GM12801 (cell line): ENCODE data around the gene ABHD14A.

Experiments
- TF ChIP-seq, protein P1 (sequence below): IDR thresholded peaks from one replicate; pipeline ENCODE4 v1.5.1; 2011; ENCODE audit warnings: control low read depth; ENCODE audit not compliant: insufficient read length; ENCODE audit errors: extremely low read depth

ABHD14A gene

DNA sequence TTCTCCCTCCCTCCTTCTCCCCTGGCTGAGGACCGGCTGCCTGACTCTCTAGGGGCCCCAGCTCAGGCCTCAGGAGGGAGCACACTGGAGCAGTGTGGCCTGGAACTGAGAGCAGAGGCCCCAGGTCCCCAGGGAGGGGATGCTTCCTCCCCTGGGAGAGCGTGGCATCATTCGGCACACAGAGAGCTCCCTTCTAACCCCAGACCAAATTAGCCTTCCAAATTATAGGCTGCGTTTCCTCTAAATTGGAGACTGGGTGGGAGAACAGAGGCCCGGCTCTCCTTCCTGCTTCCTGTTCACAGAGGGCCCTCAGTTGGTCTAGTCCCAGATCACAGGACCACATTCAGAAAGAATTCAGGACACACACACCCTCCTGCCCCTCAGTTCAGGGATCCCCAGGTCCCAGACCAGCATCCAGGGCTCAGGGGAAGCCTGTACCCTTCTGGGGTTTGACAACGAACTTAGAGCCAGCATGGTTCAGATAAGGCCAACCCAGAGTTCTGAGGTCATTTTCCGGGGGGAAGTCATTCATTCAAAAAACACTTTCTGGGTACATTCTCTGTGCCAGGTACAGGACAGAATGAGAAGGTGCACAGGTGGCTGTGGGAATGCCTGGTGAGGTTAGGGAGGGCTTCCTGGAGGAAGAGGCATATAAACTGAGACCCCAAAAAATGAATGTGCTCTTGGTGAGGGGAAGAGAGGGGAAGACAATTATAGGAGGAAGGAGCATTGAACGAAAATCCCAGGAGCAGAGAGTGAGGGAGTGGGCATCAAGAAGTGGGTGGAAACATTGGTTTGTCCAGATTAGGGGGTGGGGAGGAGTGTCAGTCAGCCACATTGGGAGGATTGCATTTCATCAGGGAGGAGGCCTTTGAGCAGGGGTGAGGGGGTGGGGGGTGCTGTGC, 49.2 kb downstream of the ABHD14A start:
- TF ChIP-seq, protein P1, sequence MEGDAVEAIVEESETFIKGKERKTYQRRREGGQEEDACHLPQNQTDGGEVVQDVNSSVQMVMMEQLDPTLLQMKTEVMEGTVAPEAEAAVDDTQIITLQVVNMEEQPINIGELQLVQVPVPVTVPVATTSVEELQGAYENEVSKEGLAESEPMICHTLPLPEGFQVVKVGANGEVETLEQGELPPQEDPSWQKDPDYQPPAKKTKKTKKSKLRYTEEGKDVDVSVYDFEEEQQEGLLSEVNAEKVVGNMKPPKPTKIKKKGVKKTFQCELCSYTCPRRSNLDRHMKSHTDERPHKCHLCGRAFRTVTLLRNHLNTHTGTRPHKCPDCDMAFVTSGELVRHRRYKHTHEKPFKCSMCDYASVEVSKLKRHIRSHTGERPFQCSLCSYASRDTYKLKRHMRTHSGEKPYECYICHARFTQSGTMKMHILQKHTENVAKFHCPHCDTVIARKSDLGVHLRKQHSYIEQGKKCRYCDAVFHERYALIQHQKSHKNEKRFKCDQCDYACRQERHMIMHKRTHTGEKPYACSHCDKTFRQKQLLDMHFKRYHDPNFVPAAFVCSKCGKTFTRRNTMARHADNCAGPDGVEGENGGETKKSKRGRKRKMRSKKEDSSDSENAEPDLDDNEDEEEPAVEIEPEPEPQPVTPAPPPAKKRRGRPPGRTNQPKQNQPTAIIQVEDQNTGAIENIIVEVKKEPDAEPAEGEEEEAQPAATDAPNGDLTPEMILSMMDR, result no peak

DNA sequence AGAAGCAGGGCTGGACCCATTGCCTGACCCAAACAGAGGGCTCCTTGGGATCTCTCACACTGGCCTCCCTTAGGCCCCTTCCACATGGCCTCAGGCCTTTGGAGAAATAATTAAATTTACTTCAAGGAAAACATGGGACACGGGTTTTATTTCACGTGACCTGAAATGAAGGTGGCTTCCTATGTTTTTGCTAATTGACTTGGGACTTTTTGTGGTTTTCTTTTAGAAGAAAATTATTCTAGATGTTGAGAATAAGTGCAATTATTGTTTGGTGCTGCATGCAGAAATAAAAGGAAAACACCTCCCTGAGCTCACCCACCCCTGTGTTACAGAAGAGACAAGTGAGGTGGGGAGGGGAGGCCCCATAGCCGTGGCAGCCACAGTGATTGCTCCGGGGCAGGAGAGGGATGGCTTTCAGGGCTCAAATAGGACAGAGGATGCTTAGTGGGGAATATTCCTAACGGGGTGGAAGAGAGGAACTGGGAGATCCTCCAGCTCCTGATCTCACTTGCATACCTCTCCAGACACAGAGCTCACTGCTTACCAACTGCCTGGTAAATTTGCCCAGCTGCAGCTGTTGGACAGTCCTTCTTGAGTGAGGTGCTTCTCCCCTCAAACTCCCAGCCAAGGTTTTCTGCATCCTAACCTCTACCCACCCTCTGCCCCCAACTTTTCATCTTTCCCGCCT, 50.0 kb downstream of the ABHD14A start:
- TF ChIP-seq, protein P1, result no peak

DNA sequence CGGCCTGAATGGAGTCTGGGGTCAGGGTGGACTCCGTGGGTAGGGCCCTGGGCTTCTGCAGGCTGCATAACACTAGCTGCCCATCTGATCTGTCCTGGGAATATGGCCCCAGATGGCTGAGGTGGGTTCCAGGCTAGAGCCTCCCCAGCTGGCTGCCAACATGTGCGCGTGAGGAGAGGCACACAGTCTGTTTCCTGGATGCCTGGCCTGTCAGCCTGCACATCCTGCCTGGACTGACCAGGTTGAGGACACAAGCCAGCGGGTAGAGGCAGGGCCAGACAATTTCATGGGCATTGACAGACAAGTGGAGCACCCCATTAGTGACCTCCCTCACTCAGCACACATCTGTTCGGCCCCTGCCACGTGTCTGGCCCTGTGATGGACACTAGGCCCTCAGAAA, 50.6 kb downstream of the ABHD14A start:
- TF ChIP-seq, protein P1, result no peak

DNA sequence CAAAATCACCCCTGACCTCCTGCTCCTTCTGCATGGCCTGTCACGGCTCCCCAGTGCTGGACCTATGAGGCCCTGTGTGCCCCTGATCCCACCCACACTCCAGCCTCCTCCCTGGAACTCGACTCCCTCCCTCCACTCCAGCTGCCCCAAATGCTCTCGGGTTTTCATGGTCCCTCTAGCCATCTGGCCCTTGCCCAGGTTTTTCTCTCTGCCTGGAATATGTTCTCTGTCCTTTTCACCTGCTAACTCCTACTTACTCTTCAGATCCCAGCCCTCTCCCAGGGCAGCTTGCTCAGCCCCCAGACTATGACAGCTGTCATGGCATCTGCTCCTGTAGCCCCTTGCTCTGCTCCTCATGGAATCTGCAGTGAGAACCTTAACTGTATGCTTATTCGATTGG, 51.2 kb downstream of the ABHD14A start:
- TF ChIP-seq, protein P1, result no peak

DNA sequence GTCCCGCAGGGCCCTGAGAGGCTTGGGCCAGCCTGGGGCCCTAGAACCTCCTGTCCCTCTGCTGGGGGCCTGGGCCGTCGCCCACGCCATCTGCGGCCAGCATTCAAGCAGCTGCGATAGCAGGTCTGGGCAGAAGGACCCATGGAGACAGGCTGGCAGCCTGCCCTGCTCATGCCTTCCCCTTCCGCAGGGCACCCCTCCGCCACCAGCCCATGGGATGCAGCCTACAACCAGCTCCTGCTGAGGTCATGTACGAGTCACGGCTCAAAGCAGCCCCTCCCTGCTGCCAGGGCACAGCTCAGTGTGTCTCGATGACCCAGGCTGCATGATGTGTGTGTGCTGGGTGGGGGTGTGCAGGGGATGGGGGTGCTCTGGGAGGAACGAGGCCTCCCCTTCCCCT, 53.7 kb downstream of the ABHD14A start:
- TF ChIP-seq, protein P1, result no peak

DNA sequence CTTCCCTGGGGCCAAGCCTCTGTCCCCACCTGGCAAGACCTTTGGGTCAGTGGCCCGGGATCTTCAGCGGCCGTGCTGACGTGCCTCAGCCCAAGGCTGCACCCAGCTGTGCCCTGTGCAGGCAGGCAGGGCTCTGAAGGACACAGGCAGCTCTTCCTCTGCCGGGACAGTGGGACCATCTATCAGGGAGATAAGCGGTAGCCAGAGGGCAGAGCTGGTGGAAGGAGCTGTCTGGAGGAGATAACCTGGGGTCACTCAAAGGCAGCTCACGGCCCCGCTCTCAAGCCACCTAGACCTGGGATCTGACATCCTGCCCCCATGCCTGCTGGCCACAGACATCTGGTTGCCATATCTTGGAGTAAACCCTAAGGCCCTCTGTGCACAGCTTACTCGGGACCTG, 54.2 kb downstream of the ABHD14A start:
- TF ChIP-seq, protein P1, result no peak

DNA sequence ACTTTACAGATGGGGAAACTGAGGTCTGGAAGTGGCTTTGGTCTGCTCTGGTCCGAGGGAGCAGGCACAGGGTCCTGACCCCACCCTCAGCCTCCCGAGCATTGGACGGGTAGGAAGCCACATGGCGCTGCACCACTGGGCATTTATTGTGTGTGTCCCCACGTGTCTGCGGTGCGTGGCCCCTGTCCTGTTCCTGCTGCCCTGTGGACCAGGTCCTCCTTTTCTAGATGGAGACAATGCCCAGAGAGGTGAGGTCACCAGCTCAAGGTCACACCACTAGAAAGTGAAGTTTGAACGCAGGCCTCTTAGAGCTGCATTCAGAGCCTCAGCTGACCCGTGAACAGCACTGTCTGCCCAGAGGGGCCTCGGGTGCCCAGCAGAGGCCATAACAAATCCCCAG, 54.7 kb downstream of the ABHD14A start:
- TF ChIP-seq, protein P1, result no peak
